Measurements from ENCODE around the gene CHRNA3. TPM values are rescaled to one million over a fixed set of nuclear protein-coding genes. Genes with fewer than 3 reads are reported as not detected.

CHRNA3 gene
- total and polyA plus RNA-seq, 7 experiments from 2014 or later: not detected

DNA sequence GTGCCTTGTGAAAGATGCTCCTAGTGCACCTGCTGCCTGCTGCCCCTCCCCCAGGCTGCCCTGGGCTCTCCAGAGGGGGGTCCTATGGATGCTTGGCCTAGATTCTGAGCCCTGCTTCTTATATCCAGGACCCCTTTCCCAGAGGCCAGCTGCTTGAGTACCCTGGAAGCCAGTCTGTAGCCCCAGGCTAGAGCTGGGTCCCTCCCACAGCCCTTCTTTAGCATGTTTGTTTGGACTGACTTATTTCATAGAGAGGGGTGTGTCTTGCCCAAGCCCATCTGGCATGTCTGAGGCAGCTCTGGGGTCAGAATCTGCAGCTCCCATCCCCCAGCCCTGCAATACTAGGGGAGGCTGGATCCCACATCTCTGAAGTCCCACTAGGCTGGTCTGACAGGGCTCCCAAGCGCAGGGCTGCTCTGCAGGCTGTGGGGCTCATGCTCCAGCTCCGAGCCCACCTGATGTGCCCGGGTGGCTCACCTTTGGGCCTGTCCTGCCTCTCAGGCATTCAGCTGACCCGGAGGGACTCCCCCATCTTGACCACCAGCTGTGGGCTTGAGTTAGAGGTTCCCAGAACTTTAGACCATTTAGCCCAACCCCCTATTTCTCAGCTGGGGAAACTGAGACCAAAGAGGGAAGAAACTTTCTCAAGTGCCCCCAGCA lies 17.1 kb upstream of the CHRNA3 start:
- Mint-ChIP-seq H3K27me3 (peaks cover 18 to 29% (median 21%) of the 10 kb centered on the region in 5 donors), H3K4me1 (peaks cover 0 to 14% (median 9%) of the 10 kb centered on the region in 7 donors), H3K4me3 (no peak overlapping the region), H3K36me3 (peaks cover 0 to 5% (median 0%) of the 10 kb centered on the region in 5 donors), H3K27ac (no peak overlapping the region), H3K9me3 (peaks cover 0 to 11% (median 2%) of the 10 kb centered on the region in 11 donors)
- peaks cover 0 to 3% of the 10 kb centered on the region in 2 donors for H3K27me3 ChIP-seq (ENCODE audit: control insufficient read depth in 2 of 2, insufficient read depth in 2 of 2, low read length in 2 of 2)
- no peak overlapping the region for H3K4me3 ChIP-seq (ENCODE audit: low read length)
- ATAC-seq (no peak), DNase-seq (no peak)
- CTCF ChIA-PET: interaction anchor here (0.9 to 1.1 kb wide), 2 partner anchors 113 to 545 kb away, joined by 3 read pairs; no protein-coding TSS in a partner anchor
- H3K4me1 ChIP-seq (ENCODE audit: control insufficient read depth in 2 of 2, insufficient read depth in 2 of 2, low read length in 2 of 2): no peaks in the 10 kb centered on the region
- no peak overlapping the region for H3K27ac ChIP-seq (ENCODE audit: low read depth, low read length)
- POLR2A ChIA-PET: no interaction called here
- intact Hi-C loops (cut with micrococcal nuclease): loop anchor here in 1 of 2 donors (1.0 kb wide), 1 partner anchor 71 kb away; no protein-coding TSS in a partner anchor
- no peaks in the 10 kb centered on the region for H3K9me3 ChIP-seq (ENCODE audit: control insufficient read depth in 2 of 3, low read length in 3 of 3)
- H3K36me3 ChIP-seq (ENCODE audit: control insufficient read depth in 2 of 3, insufficient read depth in 3 of 3, low read length in 3 of 3): no peaks in the 10 kb centered on the region

DNA sequence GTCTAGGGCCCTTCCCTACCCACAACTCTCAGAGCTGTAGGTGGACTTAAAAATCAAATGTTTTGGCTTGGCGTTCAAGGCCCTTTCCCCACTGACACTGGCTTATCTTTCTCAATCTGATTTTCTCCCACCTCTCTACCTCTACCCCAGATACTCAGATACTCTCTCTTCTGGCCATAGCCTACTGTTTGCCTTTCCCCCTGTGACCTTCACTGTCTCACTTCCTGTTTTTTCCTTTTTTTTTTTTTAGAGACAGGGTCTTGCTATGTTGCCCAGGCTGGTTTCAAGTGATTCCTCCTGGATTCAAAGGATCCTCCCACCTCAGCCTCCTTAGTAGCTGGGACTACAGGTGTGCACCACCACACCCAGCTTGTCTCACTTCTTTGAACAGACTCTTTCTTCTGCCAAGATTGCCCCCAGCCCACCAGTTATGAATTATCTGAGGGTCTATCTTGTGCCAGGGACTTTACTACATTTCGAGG lies 15.6 kb upstream of the CHRNA3 start:
- no peak overlapping the region for H3K4me3 ChIP-seq (ENCODE audit: low read length)
- peaks cover 0 to 16% (median 3%) of the 10 kb centered on the region in 11 donors for H3K9me3 Mint-ChIP-seq
- H3K27ac ChIP-seq (ENCODE audit: low read depth, low read length): no peak overlapping the region
- peaks cover 0 to 8% (median 3%) of the 10 kb centered on the region in 7 donors for H3K4me1 Mint-ChIP-seq
- no peaks in the 10 kb centered on the region for H3K36me3 ChIP-seq (ENCODE audit: control insufficient read depth in 2 of 3, insufficient read depth in 3 of 3, low read length in 3 of 3)
- intact Hi-C loops (cut with micrococcal nuclease): no loop called here
- DNase-seq (no peak), ATAC-seq (no peak)
- H3K27me3 ChIP-seq (ENCODE audit: control insufficient read depth in 2 of 2, insufficient read depth in 2 of 2, low read length in 2 of 2): peaks cover 0 to 3% of the 10 kb centered on the region in 2 donors
- H3K4me3 Mint-ChIP-seq: no peak overlapping the region
- H3K27me3 Mint-ChIP-seq: peaks cover 12 to 25% (median 13%) of the 10 kb centered on the region in 5 donors
- CTCF ChIA-PET: interaction anchor here (0.6 kb wide), 1 partner anchor 591 kb away, joined by 3 read pairs; no protein-coding TSS in a partner anchor
- POLR2A ChIA-PET: no interaction called here
- no peaks in the 10 kb centered on the region for H3K4me1 ChIP-seq (ENCODE audit: control insufficient read depth in 2 of 2, insufficient read depth in 2 of 2, low read length in 2 of 2)
- no peak overlapping the region for H3K27ac Mint-ChIP-seq
- peaks cover 0 to 5% (median 0%) of the 10 kb centered on the region in 5 donors for H3K36me3 Mint-ChIP-seq
- no peaks in the 10 kb centered on the region for H3K9me3 ChIP-seq (ENCODE audit: control insufficient read depth in 2 of 3, low read length in 3 of 3)

DNA sequence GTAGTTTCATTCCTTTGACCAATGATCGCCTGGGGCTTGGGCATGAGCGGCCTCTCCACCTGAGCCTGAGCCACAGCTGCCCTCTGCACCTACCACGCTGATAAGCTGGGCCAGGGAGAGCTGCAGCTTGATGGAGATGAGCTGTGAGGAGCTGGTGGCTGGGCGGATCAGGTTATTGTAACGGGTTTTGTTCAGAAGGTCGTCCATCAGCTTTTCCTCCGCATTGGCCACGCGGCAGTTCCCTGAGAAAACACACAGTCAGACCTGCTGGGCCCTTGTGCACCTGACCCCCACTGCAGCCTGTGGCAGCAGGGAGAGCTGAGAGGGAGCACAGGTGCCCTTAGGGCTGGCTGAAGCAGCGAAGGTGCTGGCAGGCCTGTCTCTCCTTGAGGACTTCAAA lies 14.6 kb upstream of the CHRNA3 start:
- Mint-ChIP-seq H3K27ac (no peak overlapping the region), H3K4me3 (no peak overlapping the region), H3K27me3 (peaks cover 8 to 25% (median 10%) of the 10 kb centered on the region in 5 donors), H3K4me1 (peaks cover 0 to 1% (median 0%) of the 10 kb centered on the region in 7 donors), H3K9me3 (peaks cover 0 to 16% (median 3%) of the 10 kb centered on the region in 11 donors), H3K36me3 (peaks cover 0 to 5% (median 0%) of the 10 kb centered on the region in 5 donors)
- peaks cover 0 to under 1% of the 10 kb centered on the region in 2 donors for H3K27me3 ChIP-seq (ENCODE audit: control insufficient read depth in 2 of 2, insufficient read depth in 2 of 2, low read length in 2 of 2)
- CTCF ChIA-PET: no interaction called here
- no peak for DNase-seq
- H3K9me3 ChIP-seq (ENCODE audit: control insufficient read depth in 2 of 3, low read length in 3 of 3): no peaks in the 10 kb centered on the region
- no peaks in the 10 kb centered on the region for H3K4me1 ChIP-seq (ENCODE audit: control insufficient read depth in 2 of 2, insufficient read depth in 2 of 2, low read length in 2 of 2)
- no peak overlapping the region for H3K4me3 ChIP-seq (ENCODE audit: low read length)
- POLR2A ChIA-PET: no interaction called here
- H3K36me3 ChIP-seq (ENCODE audit: control insufficient read depth in 2 of 3, insufficient read depth in 3 of 3, low read length in 3 of 3): no peaks in the 10 kb centered on the region
- ATAC-seq: no peak
- intact Hi-C loops (cut with micrococcal nuclease): no loop called here
- no peak overlapping the region for H3K27ac ChIP-seq (ENCODE audit: low read depth, low read length)

DNA sequence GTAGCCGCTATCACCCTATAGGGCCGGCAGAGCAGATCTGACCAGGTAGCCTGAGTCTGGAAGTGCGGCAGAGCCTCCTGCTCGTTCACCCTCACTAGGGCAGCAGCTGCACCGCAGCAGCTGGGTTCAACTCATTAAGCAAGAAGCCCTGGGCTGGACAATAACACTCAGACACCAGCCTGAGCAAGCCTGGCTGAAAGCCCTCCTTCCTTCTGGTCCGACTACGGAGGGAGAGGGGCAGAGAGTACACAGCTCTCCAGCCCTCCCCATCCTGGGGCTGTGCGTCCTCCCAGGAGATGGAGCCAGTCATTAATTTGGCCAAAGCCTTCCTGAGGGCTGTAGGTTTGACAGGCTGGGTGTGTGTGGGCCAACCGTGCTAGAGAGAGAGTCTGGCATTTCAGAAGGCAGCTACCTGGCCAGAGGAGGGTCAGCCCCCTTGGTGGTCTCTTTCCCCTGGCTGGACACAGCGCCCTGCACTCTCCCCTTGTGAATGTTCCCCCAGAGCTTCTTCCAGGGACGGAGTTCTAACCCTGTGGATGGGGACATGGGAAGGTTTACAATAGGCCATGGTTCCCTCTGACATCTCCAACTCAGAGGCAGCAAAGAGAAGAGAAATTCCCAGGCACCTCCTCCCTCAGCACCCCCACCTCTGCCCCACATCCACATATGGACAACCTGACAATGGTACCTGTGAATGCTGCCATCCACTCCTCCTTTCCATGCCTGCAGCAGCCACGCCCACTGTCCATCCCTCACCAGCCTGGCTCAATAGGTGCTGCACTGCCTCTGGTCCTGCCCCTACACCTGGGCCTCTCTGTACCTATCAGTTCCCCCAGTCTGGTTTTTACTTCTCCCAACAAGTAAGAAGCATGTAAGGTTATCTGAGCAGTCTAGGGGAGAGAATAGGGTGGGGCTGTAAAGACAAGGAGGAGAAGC lies 13.7 kb upstream of the CHRNA3 start:
- Mint-ChIP-seq H3K27me3 (peaks cover 6 to 19% (median 8%) of the 10 kb centered on the region in 5 donors), H3K4me1 (no peaks in the 10 kb centered on the region), H3K9me3 (peaks cover 0 to 16% (median 3%) of the 10 kb centered on the region in 11 donors), H3K27ac (no peak overlapping the region), H3K36me3 (peaks cover 0 to 5% (median 0%) of the 10 kb centered on the region in 5 donors), H3K4me3 (no peak overlapping the region)
- intact Hi-C loops (cut with micrococcal nuclease): no loop called here
- H3K4me3 ChIP-seq (ENCODE audit: low read length): no peak overlapping the region
- ATAC-seq: no peak
- no peak overlapping the region for H3K27ac ChIP-seq (ENCODE audit: low read depth, low read length)
- ChIA-PET CTCF (no interaction called here), POLR2A (no interaction called here)
- DNase-seq: no peak
- H3K4me1 ChIP-seq (ENCODE audit: control insufficient read depth in 2 of 2, insufficient read depth in 2 of 2, low read length in 2 of 2): no peaks in the 10 kb centered on the region
- no peaks in the 10 kb centered on the region for H3K36me3 ChIP-seq (ENCODE audit: control insufficient read depth in 2 of 3, insufficient read depth in 3 of 3, low read length in 3 of 3)
- H3K27me3 ChIP-seq (ENCODE audit: control insufficient read depth in 2 of 2, insufficient read depth in 2 of 2, low read length in 2 of 2): no peaks in the 10 kb centered on the region
- no peaks in the 10 kb centered on the region for H3K9me3 ChIP-seq (ENCODE audit: control insufficient read depth in 2 of 3, low read length in 3 of 3)

DNA sequence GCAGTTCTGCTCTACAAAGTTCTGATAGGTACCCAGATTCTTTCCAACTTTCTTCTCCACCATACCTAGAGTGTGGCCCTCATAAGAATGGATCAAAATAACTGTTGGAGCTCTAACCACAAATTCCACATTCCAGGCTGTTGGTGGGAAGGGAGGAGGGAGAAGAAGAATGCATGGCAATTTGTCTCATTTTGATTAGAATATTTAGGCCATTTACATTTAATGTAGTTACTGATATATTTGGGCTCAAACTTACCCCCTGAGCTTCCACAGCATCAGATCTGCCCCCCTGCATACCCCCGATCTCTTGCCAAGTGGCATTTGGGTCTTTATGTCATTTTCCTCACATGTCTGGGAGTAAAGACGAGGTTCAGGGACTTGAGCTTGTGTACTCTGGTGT lies 12.6 kb upstream of the CHRNA3 start:
- H3K27me3 ChIP-seq (ENCODE audit: control insufficient read depth in 2 of 2, insufficient read depth in 2 of 2, low read length in 2 of 2): no peaks in the 10 kb centered on the region
- POLR2A ChIA-PET: no interaction called here
- Mint-ChIP-seq H3K9me3 (peaks cover 0 to 16% (median 3%) of the 10 kb centered on the region in 11 donors), H3K27me3 (peaks cover 3 to 24% (median 11%) of the 10 kb centered on the region in 5 donors), H3K36me3 (peaks cover 0 to 5% (median 0%) of the 10 kb centered on the region in 5 donors), H3K4me3 (no peak overlapping the region), H3K4me1 (no peaks in the 10 kb centered on the region), H3K27ac (no peak overlapping the region)
- no peak overlapping the region for H3K4me3 ChIP-seq (ENCODE audit: low read length)
- no peaks in the 10 kb centered on the region for H3K9me3 ChIP-seq (ENCODE audit: control insufficient read depth in 2 of 3, low read length in 3 of 3)
- ATAC-seq (no peak), DNase-seq (no peak)
- intact Hi-C loops (cut with micrococcal nuclease): no loop called here
- CTCF ChIA-PET: interaction anchor here (0.7 kb wide), 1 partner anchor 194 kb away, joined by 5 read pairs; no protein-coding TSS in a partner anchor
- no peaks in the 10 kb centered on the region for H3K36me3 ChIP-seq (ENCODE audit: control insufficient read depth in 2 of 3, insufficient read depth in 3 of 3, low read length in 3 of 3)
- no peaks in the 10 kb centered on the region for H3K4me1 ChIP-seq (ENCODE audit: control insufficient read depth in 2 of 2, insufficient read depth in 2 of 2, low read length in 2 of 2)
- H3K27ac ChIP-seq (ENCODE audit: low read depth, low read length): no peak overlapping the region

DNA sequence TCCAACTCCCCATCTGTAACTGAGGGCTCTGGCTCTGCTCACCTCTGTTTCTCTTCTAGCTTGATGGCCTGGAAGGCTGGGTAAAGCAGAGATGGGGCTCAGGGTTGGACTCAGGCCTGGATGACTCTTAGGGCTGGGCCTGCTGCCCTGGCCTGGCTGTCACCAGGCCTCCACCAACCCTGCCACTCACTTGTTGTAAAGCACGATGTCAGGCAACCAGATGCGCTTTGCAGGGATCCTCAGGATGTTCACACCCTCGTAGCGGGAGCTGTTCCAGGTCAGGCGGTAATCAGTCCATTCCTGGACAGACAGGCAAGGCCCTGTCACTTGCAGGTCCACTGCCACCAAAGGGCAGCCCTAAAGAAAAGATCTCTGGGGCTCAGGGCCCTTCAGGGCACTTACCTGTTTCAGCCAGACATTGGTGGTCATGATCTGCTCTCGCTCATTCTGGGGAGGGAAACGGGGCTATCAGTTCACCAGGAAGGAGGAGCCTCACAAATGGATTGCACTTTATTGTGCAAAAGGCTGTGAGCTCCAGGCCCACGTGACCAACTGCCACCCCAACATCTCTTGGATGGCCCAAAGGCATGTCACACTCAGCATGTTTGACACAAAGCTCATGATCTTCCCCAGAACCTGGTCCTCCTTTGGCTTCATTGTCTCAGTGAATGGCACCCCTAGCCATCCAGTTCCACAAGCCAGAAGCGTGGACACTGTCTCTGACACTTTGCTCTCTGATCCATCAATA lies 10.3 kb upstream of the CHRNA3 start:
- H3K27me3 Mint-ChIP-seq: peaks cover 10 to 23% (median 19%) of the 10 kb centered on the region in 5 donors
- no peak overlapping the region for H3K27ac Mint-ChIP-seq
- no peaks in the 10 kb centered on the region for H3K36me3 ChIP-seq (ENCODE audit: control insufficient read depth in 2 of 3, insufficient read depth in 3 of 3, low read length in 3 of 3)
- intact Hi-C loops (cut with micrococcal nuclease): no loop called here
- H3K36me3 Mint-ChIP-seq: peaks cover 0 to 5% (median 0%) of the 10 kb centered on the region in 5 donors
- no peaks in the 10 kb centered on the region for H3K4me1 ChIP-seq (ENCODE audit: control insufficient read depth in 2 of 2, insufficient read depth in 2 of 2, low read length in 2 of 2)
- H3K4me3 ChIP-seq (ENCODE audit: low read length): no peak overlapping the region
- H3K27ac ChIP-seq (ENCODE audit: low read depth, low read length): no peak overlapping the region
- no peak overlapping the region for H3K4me3 Mint-ChIP-seq
- POLR2A ChIA-PET: no interaction called here
- CTCF ChIA-PET: no interaction called here
- peaks cover 0 to 16% (median 3%) of the 10 kb centered on the region in 11 donors for H3K9me3 Mint-ChIP-seq
- no peaks in the 10 kb centered on the region for H3K9me3 ChIP-seq (ENCODE audit: control insufficient read depth in 2 of 3, low read length in 3 of 3)
- H3K4me1 Mint-ChIP-seq: no peaks in the 10 kb centered on the region
- no peak for ATAC-seq
- DNase-seq: no peak
- no peaks in the 10 kb centered on the region for H3K27me3 ChIP-seq (ENCODE audit: control insufficient read depth in 2 of 2, insufficient read depth in 2 of 2, low read length in 2 of 2)
